ENCODE data around the gene AQP5. TPM values are rescaled to one million over a fixed set of nuclear protein-coding genes. Genes with fewer than 3 reads are reported as not detected.

The AQP5 gene
- total and polyA plus RNA-seq, 2 donors (not counting 3 experiments of a cell fraction or from before 2014, with no cell fraction given): 0.95 to 2.3 TPM

DNA sequence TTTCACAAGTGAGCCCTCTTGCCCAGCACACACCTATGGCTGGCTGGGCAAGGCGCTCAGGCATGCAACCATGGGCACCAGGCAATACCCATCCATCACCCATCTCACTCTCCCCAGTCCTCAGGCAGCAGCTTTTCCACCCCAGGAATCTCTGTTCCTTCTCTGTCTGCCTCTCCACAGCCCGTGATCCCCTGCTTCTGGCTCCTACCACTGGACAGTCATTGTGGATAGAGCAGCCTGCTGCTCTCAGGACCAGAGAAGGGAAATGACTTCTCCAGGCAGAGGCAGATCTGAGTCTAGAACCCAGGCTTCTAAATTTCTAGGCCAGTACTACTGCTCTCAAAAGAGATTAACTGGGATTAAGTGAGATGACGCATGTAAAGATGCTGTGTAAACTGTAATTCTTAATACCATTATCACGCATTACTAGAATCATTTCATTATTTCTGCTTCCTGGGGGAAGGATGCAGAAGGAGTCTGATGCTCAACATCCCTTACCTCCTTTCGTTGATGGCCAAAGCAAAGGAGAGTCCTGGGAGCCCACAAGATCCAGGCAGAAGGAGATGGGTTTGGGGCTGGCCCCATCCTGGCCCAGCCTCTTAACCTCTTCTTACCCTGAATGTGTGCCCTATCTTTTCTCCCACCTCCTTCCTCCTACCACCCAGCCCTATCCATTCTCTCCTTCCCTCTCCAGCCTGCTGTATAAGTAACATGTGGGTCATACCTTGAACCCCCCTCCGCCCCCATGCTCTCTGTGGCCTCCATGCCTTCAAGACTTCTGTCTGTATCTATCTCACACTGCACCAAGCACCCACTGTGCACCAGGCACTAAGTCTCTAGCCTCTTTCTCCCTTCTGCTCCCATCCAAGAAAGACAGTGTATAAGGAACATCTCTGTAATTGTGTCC is 4.8 kb upstream of the AQP5 start:
- no peaks in the 10 kb centered on the region for H3K36me3 ChIP-seq (ENCODE audit: control insufficient read depth in 2 of 2, extremely low read depth in 1 of 2, insufficient read depth in 2 of 2, low read length in 2 of 2)
- no peaks in the 10 kb centered on the region for H3K27me3 ChIP-seq (ENCODE audit: control insufficient read depth in 2 of 2, insufficient read depth in 2 of 2, low read length in 2 of 2)
- no peaks in the 10 kb centered on the region for H3K79me2 ChIP-seq (ENCODE audit: control insufficient read depth, insufficient read depth, low read length)
- H3K4me2 ChIP-seq (ENCODE audit: insufficient read depth, low read length): no peak overlapping the region
- dilution Hi-C loops (cut with MboI; ENCODE audit: extremely low pct_ligation_motif_present, low sequenced_read_pairs) (loop anchor here (25.0 kb wide), 1 partner anchor 105 kb away; the partner anchor contains the start of gene ASIC1), intact Hi-C loops (cut with micrococcal nuclease) (no loop called here)
- no peak for TF ChIP-seq MYC (IDR thresholded peaks at IDR 0.05; ENCODE audit: low read depth, low read length)
- ChIA-PET CTCF (interaction anchor here (1.1 kb wide), 1 partner anchor 9 kb away, joined by 3 read pairs; no protein-coding TSS in a partner anchor), POLR2A (no interaction called here)
- no peaks in the 10 kb centered on the region for H3K9me1 ChIP-seq (replicated peaks; ENCODE audit: control insufficient read depth, extremely low read depth, insufficient read depth, low read length)
- DNase-seq (ENCODE audit: low read depth, low spot score): no peak
- no peak overlapping the region for H3K9ac ChIP-seq (replicated peaks; ENCODE audit: extremely low read depth, insufficient read depth, low read length)
- H3K27ac ChIP-seq (ENCODE audit: insufficient read depth, low read depth, low read length): no peak overlapping the region
- BruUV-seq (replicated peaks): no TSS peak
- H2AFZ ChIP-seq (ENCODE audit: low read depth, low read length): no peak overlapping the region
- H3K4me3 ChIP-seq (replicated peaks in 1 of 3; ENCODE audit: insufficient read depth in 1 of 3, low read depth in 1 of 3, low read length in 3 of 3): no peak overlapping the region
- no peaks in the 10 kb centered on the region for H3K9me3 ChIP-seq (replicated peaks; ENCODE audit: control insufficient read depth, insufficient read depth, low read length)
- no peaks in the 10 kb centered on the region for H4K20me1 ChIP-seq (replicated peaks; ENCODE audit: control insufficient read depth, extremely low read depth, insufficient read depth, low read length)
- no peak for FAIRE-seq
- peaks cover 22% of the 10 kb centered on the region for H3K4me1 ChIP-seq (ENCODE audit: control insufficient read depth, extremely low read depth, insufficient read depth, low read length)

GRCh38 chr12:49957570-49957967 is 4.1 kb upstream of the AQP5 start:
- Histone ChIP-seq H3K36me3 (ENCODE audit: control insufficient read depth in 2 of 2, extremely low read depth in 1 of 2, insufficient read depth in 2 of 2, low read length in 2 of 2) (no peaks in the 10 kb centered on the region), H3K9ac (replicated peaks; ENCODE audit: extremely low read depth, insufficient read depth, low read length) (no peak overlapping the region), H3K4me1 (ENCODE audit: control insufficient read depth, extremely low read depth, insufficient read depth, low read length) (peaks cover 23% of the 10 kb centered on the region), H3K9me1 (replicated peaks; ENCODE audit: control insufficient read depth, extremely low read depth, insufficient read depth, low read length) (no peaks in the 10 kb centered on the region), H3K27me3 (ENCODE audit: control insufficient read depth in 2 of 2, insufficient read depth in 2 of 2, low read length in 2 of 2) (no peaks in the 10 kb centered on the region), H2AFZ (ENCODE audit: low read depth, low read length) (no peak overlapping the region), H3K4me3 (replicated peaks in 1 of 3; ENCODE audit: insufficient read depth in 1 of 3, low read depth in 1 of 3, low read length in 3 of 3) (no peak overlapping the region), H3K9me3 (replicated peaks; ENCODE audit: control insufficient read depth, insufficient read depth, low read length) (no peaks in the 10 kb centered on the region), H3K27ac (ENCODE audit: insufficient read depth, low read depth, low read length) (no peak overlapping the region), H3K4me2 (ENCODE audit: insufficient read depth, low read length) (no peak overlapping the region), H4K20me1 (replicated peaks; ENCODE audit: control insufficient read depth, extremely low read depth, insufficient read depth, low read length) (no peaks in the 10 kb centered on the region), H3K79me2 (ENCODE audit: control insufficient read depth, insufficient read depth, low read length) (no peaks in the 10 kb centered on the region)
- TF ChIP-seq MAX (IDR thresholded peaks at IDR 0.05; ENCODE audit: insufficient read depth, insufficient read length) (no peak), MYC (IDR thresholded peaks at IDR 0.05; ENCODE audit: low read depth, low read length) (no peak), POLR2AphosphoS5 (IDR thresholded peaks at IDR 0.05; ENCODE audit: insufficient read depth, low read depth, low read length) (no peak), CTCF (IDR thresholded peaks at IDR 0.05; ENCODE audit: extremely low read depth in 1 of 2, insufficient read depth in 1 of 2, low read depth in 1 of 2, low read length in 2 of 2) (no peak), POLR2A (IDR thresholded peaks at IDR 0.05; ENCODE audit: low read depth, low read length) (no peak), JUN (IDR thresholded peaks at IDR 0.05; ENCODE audit: borderline replicate concordance, insufficient read depth, insufficient read length, low read depth) (no peak), FOS (IDR thresholded peaks at IDR 0.05; ENCODE audit: borderline replicate concordance, insufficient read depth, low read length) (no peak), EZH2 (IDR thresholded peaks at IDR 0.05; ENCODE audit: borderline replicate concordance, low read depth, low read length, severe bottlenecking) (no peak), GATA2 (IDR thresholded peaks at IDR 0.05; ENCODE audit: insufficient read depth, insufficient read length, low read depth, low read length) (no peak)
- ChIA-PET POLR2A (no interaction called here), CTCF (interaction anchor here (1.1 to 4.3 kb wide), 2 partner anchors 9 to 12 kb away, joined by 3 to 61 read pairs; no protein-coding TSS in a partner anchor)
- intact Hi-C loops (cut with micrococcal nuclease): no loop called here
- no TSS peak for BruUV-seq (replicated peaks)
- dilution Hi-C loops (cut with MboI; ENCODE audit: extremely low pct_ligation_motif_present, low sequenced_read_pairs): loop anchor here (25.0 kb wide), 1 partner anchor 105 kb away; the partner anchor contains the start of gene ASIC1
- DNase-seq (ENCODE audit: low read depth, low spot score): no peak
- FAIRE-seq: no peak

Data from endothelial cell of umbilical vein (primary cell).